ENCODE measurements around the gene PPM1M. TPM values are rescaled to one million over a fixed set of nuclear protein-coding genes. Genes with fewer than 3 reads are reported as not detected.

PPM1M gene
- total RNA-seq, 1 donor from 2014 or later, result 8.0 TPM

GRCh38 chr3:52229656-52230055 is 15.9 kb upstream of the PPM1M start:
- H3K27me3 Mint-ChIP-seq, result no peaks in the 10 kb centered on the region
- no peaks in the 10 kb centered on the region for H3K9me3 Mint-ChIP-seq
- no peak for DNase-seq (ENCODE audit: extremely low spot score, unreplicated experiment)
- no peak overlapping the region for H3K27ac Mint-ChIP-seq
- no peak for TF ChIP-seq CTCF (conservative IDR thresholded peaks at IDR 0.05)
- no peaks in the 10 kb centered on the region for H3K4me1 Mint-ChIP-seq (ENCODE audit: unreplicated experiment)
- no peaks in the 10 kb centered on the region for H3K36me3 Mint-ChIP-seq
- no peak overlapping the region for H3K4me3 Mint-ChIP-seq

DNA sequence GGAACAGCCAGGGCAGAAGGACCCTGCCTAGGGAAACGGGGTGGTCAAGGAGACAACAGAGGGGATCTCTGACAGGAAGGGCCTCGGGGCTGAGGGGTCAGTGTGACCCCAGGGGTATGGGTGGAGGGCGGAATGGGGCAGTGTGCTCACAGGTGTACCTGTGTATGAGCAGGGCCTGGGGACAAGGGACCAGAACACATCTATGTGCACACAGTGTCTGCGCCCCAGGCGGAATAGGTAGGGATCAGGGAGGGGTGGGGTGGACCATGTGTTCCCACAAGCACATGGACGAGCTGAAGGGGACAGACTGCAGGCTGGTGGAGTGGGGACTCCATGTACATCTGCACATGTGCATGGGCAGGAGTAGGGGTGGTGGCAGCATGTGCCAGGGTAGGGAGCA is 15.1 kb upstream of the PPM1M start:
- Mint-ChIP-seq H3K27ac (no peak overlapping the region), H3K27me3 (no peaks in the 10 kb centered on the region), H3K4me3 (no peak overlapping the region), H3K4me1 (ENCODE audit: unreplicated experiment) (no peaks in the 10 kb centered on the region), H3K36me3 (no peaks in the 10 kb centered on the region), H3K9me3 (no peaks in the 10 kb centered on the region)
- no peak for TF ChIP-seq CTCF (conservative IDR thresholded peaks at IDR 0.05)
- no peak for DNase-seq (ENCODE audit: extremely low spot score, unreplicated experiment)

DNA sequence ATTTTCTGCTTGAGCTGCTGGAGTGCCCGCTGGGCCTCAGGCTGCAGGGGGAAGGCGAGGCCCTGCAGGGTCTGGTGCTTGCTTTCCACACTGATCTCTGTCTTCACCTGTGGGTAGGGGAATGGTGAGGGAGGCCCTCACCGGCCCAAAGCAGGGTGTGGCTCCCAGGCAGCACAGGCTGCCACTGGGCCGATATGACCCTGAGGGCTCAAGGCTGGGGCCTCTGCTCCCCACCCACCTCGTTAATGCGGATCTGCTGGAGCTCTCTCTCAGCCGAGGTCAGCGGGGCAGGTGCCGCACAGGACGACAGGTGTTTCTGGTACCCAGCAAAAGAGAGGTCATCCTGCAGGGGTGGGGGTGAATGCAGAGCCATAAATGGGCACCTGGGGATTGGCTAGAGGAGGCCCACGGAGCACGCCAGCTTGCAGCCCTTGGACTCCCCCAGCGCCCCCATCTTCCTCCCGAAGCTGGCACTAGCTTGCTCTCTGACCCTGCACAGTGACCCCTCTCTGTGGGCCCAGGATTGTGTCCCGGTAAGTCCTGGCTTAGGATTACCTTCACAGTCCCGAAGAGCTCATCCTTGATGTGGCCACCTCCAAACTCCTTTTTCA is 14.6 kb upstream of the PPM1M start:
- H3K4me1 Mint-ChIP-seq (ENCODE audit: unreplicated experiment), result no peaks in the 10 kb centered on the region

GRCh38 chr3:52231502-52232278 is 13.9 kb upstream of the PPM1M start:
- TF ChIP-seq CTCF (conservative IDR thresholded peaks at IDR 0.05), result peak; percentile 83
- H3K36me3 Mint-ChIP-seq, result no peaks in the 10 kb centered on the region

More for the DNA sequence above, 14.6 kb upstream of the PPM1M start:
- no peak for TF ChIP-seq CTCF (conservative IDR thresholded peaks at IDR 0.05)
- H3K9me3 Mint-ChIP-seq, result no peaks in the 10 kb centered on the region
- no peak for DNase-seq (ENCODE audit: extremely low spot score, unreplicated experiment)
- no peaks in the 10 kb centered on the region for H3K27me3 Mint-ChIP-seq
- H3K4me3 Mint-ChIP-seq, result no peak overlapping the region
- H3K27ac Mint-ChIP-seq, result no peak overlapping the region
- no peaks in the 10 kb centered on the region for H3K36me3 Mint-ChIP-seq

DNA sequence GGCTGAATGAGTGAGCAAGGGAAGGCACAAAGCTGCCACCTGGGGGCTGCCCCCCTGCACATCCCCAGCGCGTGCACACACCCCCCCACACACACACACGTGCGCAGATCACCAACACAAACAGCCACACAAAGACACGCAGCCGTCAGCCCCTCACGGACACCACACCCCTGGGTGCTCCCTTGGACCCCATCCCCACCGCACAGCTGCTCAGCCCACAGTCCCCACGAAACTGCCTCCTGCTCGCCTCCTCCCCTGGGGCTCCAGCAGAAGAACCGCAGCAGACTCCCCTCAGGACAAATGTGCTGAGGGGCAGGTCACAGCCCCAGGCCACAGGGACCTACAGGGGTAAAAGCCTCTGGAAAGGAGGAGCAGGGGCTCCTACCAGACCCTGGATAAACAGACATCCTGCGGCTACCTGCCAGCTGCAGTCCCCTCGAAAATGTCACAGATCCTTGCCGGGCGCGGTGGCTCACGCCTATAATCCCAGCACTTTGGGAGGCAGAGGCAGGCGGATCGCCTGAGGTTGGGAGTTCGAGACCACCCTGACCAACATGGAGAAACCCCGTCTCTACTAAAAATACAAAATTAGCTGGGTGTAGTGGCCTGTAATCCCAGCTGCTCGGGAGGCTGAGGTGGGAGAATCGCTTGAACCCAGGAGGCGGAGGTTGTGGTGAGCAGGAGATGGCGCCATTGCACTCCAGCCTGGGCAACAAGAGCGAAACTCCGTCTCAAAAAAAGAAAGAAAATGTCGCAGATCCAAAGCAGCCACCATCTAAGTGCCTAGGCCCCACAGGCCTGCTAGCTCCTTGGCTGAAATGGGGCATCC is 13.1 kb upstream of the PPM1M start:
- TF ChIP-seq CTCF (conservative IDR thresholded peaks at IDR 0.05), result peak; percentile 53
- no peaks in the 10 kb centered on the region for H3K36me3 Mint-ChIP-seq
- no peaks in the 10 kb centered on the region for H3K27me3 Mint-ChIP-seq
- no peaks in the 10 kb centered on the region for H3K9me3 Mint-ChIP-seq
- no peak overlapping the region for H3K4me3 Mint-ChIP-seq
- no peak overlapping the region for H3K27ac Mint-ChIP-seq
- H3K4me1 Mint-ChIP-seq (ENCODE audit: unreplicated experiment), result no peaks in the 10 kb centered on the region
- DNase-seq (ENCODE audit: extremely low spot score, unreplicated experiment), result no peak

More at GRCh38 chr3:52231502-52232278, 13.9 kb upstream of the PPM1M start:
- no peaks in the 10 kb centered on the region for H3K4me1 Mint-ChIP-seq (ENCODE audit: unreplicated experiment)
- peak; percentile 84 for DNase-seq (ENCODE audit: extremely low spot score, unreplicated experiment)
- H3K4me3 Mint-ChIP-seq, result no peak overlapping the region
- no peak overlapping the region for H3K27ac Mint-ChIP-seq
- H3K9me3 Mint-ChIP-seq, result no peaks in the 10 kb centered on the region
- no peaks in the 10 kb centered on the region for H3K27me3 Mint-ChIP-seq
